Measurements from ENCODE around the gene SLC6A16.

- TF ChIP-seq CTCF (IDR thresholded peaks at IDR 0.05) (no peak), POLR2A (IDR thresholded peaks at IDR 0.05) (no peak), POLR2AphosphoS5 (IDR thresholded peaks at IDR 0.05) (no peak)
These were observed 22.2 kb upstream of the SLC6A16 start for GRCh38 chr19:49347191-49347590.
